ENCODE results near the gene LRRC71.
A peak's percentile ranks its signal among the peaks of the same experiment; 100 is the strongest.

The LRRC71 gene

GRCh38 chr1:156892190-156893047, 28.0 kb upstream of the LRRC71 start:
- DNase-seq: peak; percentile 76

GRCh38 chr1:156893048-156893953, 27.1 kb upstream of the LRRC71 start, which contains the start of gene PEAR1:
TSS of gene PEAR1 (plus strand) at chr1:156893718. CDS start at chr1:156903927, 10,209 bp downstream.
- no peak for DNase-seq

- DNase-seq: no peak
These were observed 26.4 kb upstream of the LRRC71 start for GRCh38 chr1:156894001-156894400.

- DNase-seq: no peak
These were observed 25.5 kb upstream of the LRRC71 start for GRCh38 chr1:156894711-156895454.

GRCh38 chr1:156895455-156895812, 25.0 kb upstream of the LRRC71 start:
- no peak for DNase-seq

- DNase-seq: no peak
These were observed 24.5 kb upstream of the LRRC71 start for GRCh38 chr1:156895927-156896326.

GRCh38 chr1:156896490-156897033, 23.9 kb upstream of the LRRC71 start:
- no peak for DNase-seq

- no peak for DNase-seq
These were observed 23.2 kb upstream of the LRRC71 start for GRCh38 chr1:156897078-156897825.

- DNase-seq: no peak
These were observed 22.3 kb upstream of the LRRC71 start for GRCh38 chr1:156898161-156898566.

- DNase-seq: no peak
These were observed 21.3 kb upstream of the LRRC71 start for GRCh38 chr1:156898971-156899664.

- no peak for DNase-seq
These were observed 20.3 kb upstream of the LRRC71 start for GRCh38 chr1:156899956-156900718.

- no peak for DNase-seq
These were observed 19.4 kb upstream of the LRRC71 start for GRCh38 chr1:156900896-156901589.

- DNase-seq: no peak
These were observed 18.9 kb upstream of the LRRC71 start for GRCh38 chr1:156901590-156901900.

- no peak for DNase-seq
These were observed 18.2 kb upstream of the LRRC71 start for GRCh38 chr1:156901966-156902915.

GRCh38 chr1:156903328-156904091, 16.9 kb upstream of the LRRC71 start:
- DNase-seq: no peak

GRCh38 chr1:156904187-156904959, 16.1 kb upstream of the LRRC71 start:
- no peak for DNase-seq

- DNase-seq: no peak
These were observed 15.3 kb upstream of the LRRC71 start for GRCh38 chr1:156905176-156905575.
